DND-41 (cell line): ENCODE measurements around the gene RAB14.

ENCODE experiments used
- ATAC-seq: fragments of 200-7000 bp; cut with Tn5 transposase; 3 replicates; pipeline ENCODE4 v1.9.1; 2021; ENCODE audit warnings: low read depth; ENCODE audit not compliant: insufficient read depth
- DNase-seq: peaks from one replicate; pipeline ENCODE4 v3.0.0-alpha.2; 2020
- H2AFZ ChIP-seq: 2 replicates; pipeline ENCODE4 v1.6.0; 2012; ENCODE audit warnings: low read depth, low read length
- H3K27ac ChIP-seq: 2 replicates; pipeline ENCODE4 v1.5.1; 2012; ENCODE audit warnings: low read length, inconsistent platforms
- H3K27me3 ChIP-seq: fragments of 200-600 bp; sonication (generic); 2 replicates; pipeline ENCODE4 v1.6.0; 2012; ENCODE audit warnings: low read length, mild to moderate bottlenecking, inconsistent platforms; ENCODE audit not compliant: insufficient read depth, poor library complexity
- H3K36me3 ChIP-seq: 2 replicates; pipeline ENCODE4 v1.5.1; 2012; ENCODE audit warnings: low read length, inconsistent platforms; ENCODE audit not compliant: insufficient read depth
- H3K4me1 ChIP-seq: 2 replicates; pipeline ENCODE4 v1.5.1; 2012; ENCODE audit warnings: mild to moderate bottlenecking, low read length; ENCODE audit not compliant: insufficient read depth
- H3K4me2 ChIP-seq: 2 replicates; pipeline ENCODE4 v1.6.0; 2012; ENCODE audit warnings: mild to moderate bottlenecking, moderate library complexity, low read length, inconsistent platforms; ENCODE audit not compliant: insufficient read depth
- H3K4me3 ChIP-seq, 2 experiments: fragments of 200-600 bp in 1 of 2; shearing (Covaris generic) in 1 of 2; 2 replicates each; pipeline ENCODE4 v1.5.1; 2012 to 2016; ENCODE audit warnings: inconsistent platforms in 2 of 2, low read length in 2 of 2, mild to moderate bottlenecking in 2 of 2, low read depth in 1 of 2, moderate library complexity in 1 of 2
- H3K79me2 ChIP-seq: 2 replicates; pipeline ENCODE4 v1.6.0; 2012; ENCODE audit warnings: low read length, inconsistent platforms; ENCODE audit not compliant: insufficient read depth
- H3K9ac ChIP-seq: 2 replicates; pipeline ENCODE4 v1.6.0; 2012; ENCODE audit warnings: low read depth, mild to moderate bottlenecking, inconsistent platforms, low read length, moderate library complexity
- H3K9me3 ChIP-seq: 2 replicates; pipeline ENCODE4 v1.5.1; 2012; ENCODE audit warnings: low read length, moderate library complexity, mild to moderate bottlenecking, inconsistent platforms; ENCODE audit not compliant: insufficient read depth, severe bottlenecking
- H4K20me1 ChIP-seq: 2 replicates; pipeline ENCODE4 v1.6.0; 2012; ENCODE audit warnings: low read length; ENCODE audit not compliant: insufficient read depth
- EZH2 ChIP-seq: IDR thresholded peaks from 3 replicates; pipeline ENCODE4 v1.6.1; 2012; ENCODE audit warnings: borderline replicate concordance, low read depth, mild to moderate bottlenecking, moderate library complexity, low read length, inconsistent platforms; ENCODE audit not compliant: severe bottlenecking
- TF ChIP-seq, protein P1 (sequence below): IDR thresholded peaks from 2 replicates; pipeline ENCODE4 v1.5.1; 2012; ENCODE audit warnings: borderline replicate concordance, low read length, moderate library complexity, mild to moderate bottlenecking; ENCODE audit not compliant: poor library complexity, severe bottlenecking; ENCODE audit errors: extremely low read depth

The RAB14 gene

DNA sequence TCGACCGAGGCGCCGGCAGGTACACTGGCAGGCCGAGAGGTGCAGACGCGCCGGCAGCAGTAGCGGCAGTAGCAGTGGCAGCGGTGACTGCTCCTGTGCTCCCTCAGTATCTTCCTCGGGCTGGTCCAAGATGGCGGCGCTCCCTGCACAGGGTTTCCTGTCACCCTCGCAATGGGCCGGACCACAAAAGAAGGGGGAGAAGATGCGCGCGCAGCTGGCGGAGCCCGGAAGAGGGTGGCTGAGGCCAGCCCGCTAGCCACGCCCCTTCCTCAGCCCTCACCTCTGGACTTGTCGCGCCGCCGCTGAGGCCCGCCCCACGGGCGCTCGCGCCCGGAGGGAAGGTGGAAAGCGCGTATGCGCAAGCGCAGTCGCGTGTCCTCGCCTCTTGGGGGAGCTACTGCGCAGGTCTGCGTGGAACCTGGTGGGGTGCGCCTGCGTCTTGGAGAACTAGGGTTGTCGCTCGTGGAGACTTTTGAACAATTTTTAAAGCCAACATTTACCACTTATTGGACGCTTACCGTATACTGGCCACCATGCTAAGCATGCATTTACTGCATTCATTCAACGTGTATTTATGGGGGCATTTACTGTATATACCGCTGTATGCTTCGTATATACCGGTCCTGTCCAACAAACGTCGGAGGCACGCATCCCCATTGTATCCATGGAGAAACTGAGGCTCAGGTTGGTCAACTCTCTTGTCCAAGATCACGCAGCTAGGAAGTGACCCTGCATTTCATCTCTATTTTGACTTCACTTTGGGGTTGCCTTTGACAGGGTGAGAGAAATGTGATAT is at the start of gene RAB14:
Gene RAB14 (minus strand): TSS at position 132 of the 796 bp plus-strand sequence. CDS start 8,457 bp downstream, outside the sequence.
- Histone ChIP-seq H4K20me1 (peaks cover 38% of the 10 kb centered on the region), H2AFZ (peak within 1 kb of the TSS; percentile 96), H3K4me2 (peak within 1 kb of the TSS; percentile 96), H3K4me1 (peaks cover 37% of the 10 kb centered on the region), H3K27ac (peak within 1 kb of the TSS; percentile 86), H3K36me3 (no peaks in the 10 kb centered on the region; the same call in 1 of the 2 replicates), H3K27me3 (no peaks in the 10 kb centered on the region), H3K79me2 (peaks cover 54% of the 10 kb centered on the region), H3K4me3 (peak within 1 kb of the TSS; percentile 72 to 84), H3K9me3 (no peaks in the 10 kb centered on the region), H3K9ac (peak within 1 kb of the TSS; percentile 95)
- TF ChIP-seq, protein P1, sequence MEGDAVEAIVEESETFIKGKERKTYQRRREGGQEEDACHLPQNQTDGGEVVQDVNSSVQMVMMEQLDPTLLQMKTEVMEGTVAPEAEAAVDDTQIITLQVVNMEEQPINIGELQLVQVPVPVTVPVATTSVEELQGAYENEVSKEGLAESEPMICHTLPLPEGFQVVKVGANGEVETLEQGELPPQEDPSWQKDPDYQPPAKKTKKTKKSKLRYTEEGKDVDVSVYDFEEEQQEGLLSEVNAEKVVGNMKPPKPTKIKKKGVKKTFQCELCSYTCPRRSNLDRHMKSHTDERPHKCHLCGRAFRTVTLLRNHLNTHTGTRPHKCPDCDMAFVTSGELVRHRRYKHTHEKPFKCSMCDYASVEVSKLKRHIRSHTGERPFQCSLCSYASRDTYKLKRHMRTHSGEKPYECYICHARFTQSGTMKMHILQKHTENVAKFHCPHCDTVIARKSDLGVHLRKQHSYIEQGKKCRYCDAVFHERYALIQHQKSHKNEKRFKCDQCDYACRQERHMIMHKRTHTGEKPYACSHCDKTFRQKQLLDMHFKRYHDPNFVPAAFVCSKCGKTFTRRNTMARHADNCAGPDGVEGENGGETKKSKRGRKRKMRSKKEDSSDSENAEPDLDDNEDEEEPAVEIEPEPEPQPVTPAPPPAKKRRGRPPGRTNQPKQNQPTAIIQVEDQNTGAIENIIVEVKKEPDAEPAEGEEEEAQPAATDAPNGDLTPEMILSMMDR, result peak; percentile 71
- no peak for TF ChIP-seq EZH2
- ATAC-seq (peak; percentile 93), DNase-seq (peak; percentile 99)

DNA sequence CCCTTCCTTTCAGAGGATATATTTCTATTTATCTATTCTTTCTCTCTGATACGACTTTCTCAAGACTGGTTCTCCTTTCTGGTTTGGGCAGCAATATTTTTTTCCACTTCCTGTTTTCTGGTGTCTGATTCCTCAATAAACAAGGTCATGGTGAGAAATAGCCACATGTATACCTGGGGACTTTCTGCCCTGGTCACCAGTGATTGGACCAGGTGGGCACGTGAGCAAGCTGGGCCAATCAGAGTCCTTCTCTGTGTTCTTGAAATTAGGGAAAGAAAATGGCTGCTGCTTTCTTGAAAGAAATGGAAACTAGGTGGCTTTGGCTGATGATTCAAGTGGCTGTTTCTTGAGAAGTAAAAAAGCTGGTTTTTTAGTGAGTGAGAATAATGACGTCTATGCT is 47.9 kb upstream of the RAB14 start:
- Histone ChIP-seq H3K9me3 (no peaks in the 10 kb centered on the region), H3K36me3 (no peaks in the 10 kb centered on the region), H3K9ac (no peak overlapping the region), H3K27ac (no peak overlapping the region), H3K4me3 (no peak overlapping the region), H3K4me1 (no peaks in the 10 kb centered on the region), H3K27me3 (peaks cover 3% of the 10 kb centered on the region), H4K20me1 (no peaks in the 10 kb centered on the region), H3K79me2 (no peaks in the 10 kb centered on the region), H2AFZ (no peak overlapping the region), H3K4me2 (no peak overlapping the region)
- no peak for TF ChIP-seq EZH2
- TF ChIP-seq, protein P1, result no peak
- ATAC-seq (no peak), DNase-seq (no peak)

DNA sequence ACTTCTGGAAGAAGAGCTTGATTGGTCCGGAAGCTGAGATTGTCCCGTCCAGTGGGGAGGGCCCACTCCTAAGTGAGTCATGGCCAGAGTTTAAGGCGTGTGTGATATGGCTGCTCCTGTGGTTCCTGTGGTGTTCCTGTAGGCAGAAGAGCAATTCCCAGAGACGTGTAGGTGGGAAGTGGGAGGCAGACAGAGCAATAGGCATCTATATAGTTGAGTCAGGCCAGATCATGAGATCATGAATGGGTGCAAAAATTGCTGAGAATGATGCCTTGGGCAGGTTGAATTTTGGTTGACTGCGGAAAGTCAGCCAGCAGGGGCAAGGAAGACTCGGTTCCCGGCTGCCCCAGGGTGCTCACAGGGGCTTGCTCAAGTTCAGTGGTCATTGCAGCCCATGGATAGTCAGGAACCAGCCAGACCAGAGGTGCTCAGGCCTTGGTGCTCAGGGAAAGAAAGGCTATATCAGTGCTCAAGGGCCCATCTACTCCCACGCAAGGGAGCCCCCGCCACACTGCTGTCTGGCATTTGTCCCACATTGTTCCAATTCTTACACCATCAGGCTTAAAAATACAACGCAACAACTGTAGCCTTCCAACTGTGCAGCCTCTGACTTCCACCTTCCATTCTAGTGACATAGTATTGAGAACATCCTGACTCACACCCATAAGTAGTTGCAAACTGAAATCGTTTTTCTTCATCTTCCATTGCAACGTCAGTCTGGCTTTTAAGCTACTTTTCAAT is 45.3 kb upstream of the RAB14 start:
- Histone ChIP-seq H3K9ac (no peak overlapping the region), H3K4me2 (no peak overlapping the region), H2AFZ (no peak overlapping the region), H3K4me3 (no peak overlapping the region), H3K36me3 (no peaks in the 10 kb centered on the region), H3K27me3 (no peaks in the 10 kb centered on the region), H3K9me3 (no peaks in the 10 kb centered on the region), H3K27ac (no peak overlapping the region), H4K20me1 (no peaks in the 10 kb centered on the region), H3K4me1 (no peaks in the 10 kb centered on the region), H3K79me2 (no peaks in the 10 kb centered on the region)
- TF ChIP-seq, protein P1, result no peak
- TF ChIP-seq EZH2, result no peak
- no peak for ATAC-seq
- DNase-seq, result no peak
